Heart left ventricle (tissue), 13 donors: ENCODE data around the gene PTPN3.

ENCODE experiments used
- POLR2A ChIP-seq, 2 donors: fragments of 450-650 bp; IDR thresholded peaks; one replicate each; pipeline ENCODE4 v1.6.1; 2017; ENCODE audit warnings: antibody characterized with exemption in 2 of 2, mild to moderate bottlenecking in 2 of 2, moderate library complexity in 2 of 2
- TF ChIP-seq, protein P1 (sequence below), 12 donors: fragments of 200-600 bp; sonication (generic) in 4 of 12; IDR thresholded peaks; one replicate each; pipeline versions ENCODE4 v1.5.0 to v1.8.0; 2018 to 2022; ENCODE audit warnings: antibody characterized with exemption in 12 of 12, mild to moderate bottlenecking in 5 of 12
- donor health status: ischemic (EF 13 %, LVEDD 7.1; RV severe dilation, severe dysfunction).
- donor health status: DM: no; HTN: yes; CAD: no.
- donor health status: DM: no; HTN: no; CAD: no.
- donor health status: ischemic (EF 25% LVEDD 6.9; RV normal size, moderate dysfunction).
- donor health status: ischemic (EF 25% LVEDD 5.7; RV mildly dilated, moderate dysfunction).
- donor health status: ischemic (EF 35%, LVEDD 5.7; RV mildly dilated, moderate dysfunction).
- donor health status: nonischemic (EF 11% LVEDD 7.7; RV severe dilation, severe dysfunction).
- donor health status: DM: yes; HTN: yes; CAD: no.
- donor health status: PGD.
- donor health status: ischemic (EF 29% LVEDD 5.4; RV normal size, mild dysfunction).
- donor health status: nonischemic (EF 23%, LVEDD 6.1; RV moderate dilation, normal function).

DNA sequence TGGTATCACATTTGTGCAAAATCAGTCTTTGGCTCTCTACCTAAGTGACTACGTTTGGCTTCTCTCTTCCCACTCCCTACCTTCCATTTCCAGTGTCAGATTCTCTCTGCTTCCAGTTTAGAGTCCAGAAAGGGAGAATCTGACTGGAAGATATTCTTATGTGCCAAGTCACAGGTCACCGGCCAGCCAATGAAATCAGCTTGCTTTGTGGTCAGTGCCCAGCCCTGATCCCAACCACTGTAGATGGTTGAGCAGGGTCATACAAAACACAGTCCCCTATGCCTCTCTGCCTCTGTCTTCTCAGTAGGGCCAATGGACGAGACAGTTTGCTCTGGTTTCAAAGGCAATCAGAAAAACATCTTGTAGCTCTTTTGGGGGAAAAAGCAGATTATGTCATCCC is 161.7 kb downstream of the PTPN3 start:
- no peak for TF ChIP-seq POLR2A (IDR thresholded peaks at IDR 0.05)
- TF ChIP-seq, protein P1, sequence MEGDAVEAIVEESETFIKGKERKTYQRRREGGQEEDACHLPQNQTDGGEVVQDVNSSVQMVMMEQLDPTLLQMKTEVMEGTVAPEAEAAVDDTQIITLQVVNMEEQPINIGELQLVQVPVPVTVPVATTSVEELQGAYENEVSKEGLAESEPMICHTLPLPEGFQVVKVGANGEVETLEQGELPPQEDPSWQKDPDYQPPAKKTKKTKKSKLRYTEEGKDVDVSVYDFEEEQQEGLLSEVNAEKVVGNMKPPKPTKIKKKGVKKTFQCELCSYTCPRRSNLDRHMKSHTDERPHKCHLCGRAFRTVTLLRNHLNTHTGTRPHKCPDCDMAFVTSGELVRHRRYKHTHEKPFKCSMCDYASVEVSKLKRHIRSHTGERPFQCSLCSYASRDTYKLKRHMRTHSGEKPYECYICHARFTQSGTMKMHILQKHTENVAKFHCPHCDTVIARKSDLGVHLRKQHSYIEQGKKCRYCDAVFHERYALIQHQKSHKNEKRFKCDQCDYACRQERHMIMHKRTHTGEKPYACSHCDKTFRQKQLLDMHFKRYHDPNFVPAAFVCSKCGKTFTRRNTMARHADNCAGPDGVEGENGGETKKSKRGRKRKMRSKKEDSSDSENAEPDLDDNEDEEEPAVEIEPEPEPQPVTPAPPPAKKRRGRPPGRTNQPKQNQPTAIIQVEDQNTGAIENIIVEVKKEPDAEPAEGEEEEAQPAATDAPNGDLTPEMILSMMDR (IDR thresholded peaks at IDR 0.05): no peak
